Dermis lymphatic vessel endothelial cell (primary cell): ENCODE results near the gene NOP56. TPM values are rescaled to one million over a fixed set of nuclear protein-coding genes. Genes with fewer than 3 reads are reported as not detected.

Experiments
- total RNA-seq: library from RNA; depleted of rRNA; stranded (reverse); fragments of >200 nt; gene quantifications from 2 replicates; pipeline ENCODE4 v1.2.1, GENCODE V29; 2014

NOP56 gene, protein sequence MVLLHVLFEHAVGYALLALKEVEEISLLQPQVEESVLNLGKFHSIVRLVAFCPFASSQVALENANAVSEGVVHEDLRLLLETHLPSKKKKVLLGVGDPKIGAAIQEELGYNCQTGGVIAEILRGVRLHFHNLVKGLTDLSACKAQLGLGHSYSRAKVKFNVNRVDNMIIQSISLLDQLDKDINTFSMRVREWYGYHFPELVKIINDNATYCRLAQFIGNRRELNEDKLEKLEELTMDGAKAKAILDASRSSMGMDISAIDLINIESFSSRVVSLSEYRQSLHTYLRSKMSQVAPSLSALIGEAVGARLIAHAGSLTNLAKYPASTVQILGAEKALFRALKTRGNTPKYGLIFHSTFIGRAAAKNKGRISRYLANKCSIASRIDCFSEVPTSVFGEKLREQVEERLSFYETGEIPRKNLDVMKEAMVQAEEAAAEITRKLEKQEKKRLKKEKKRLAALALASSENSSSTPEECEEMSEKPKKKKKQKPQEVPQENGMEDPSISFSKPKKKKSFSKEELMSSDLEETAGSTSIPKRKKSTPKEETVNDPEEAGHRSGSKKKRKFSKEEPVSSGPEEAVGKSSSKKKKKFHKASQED
- 119 and 132 TPM in 2 replicates for total RNA-seq

DNA sequence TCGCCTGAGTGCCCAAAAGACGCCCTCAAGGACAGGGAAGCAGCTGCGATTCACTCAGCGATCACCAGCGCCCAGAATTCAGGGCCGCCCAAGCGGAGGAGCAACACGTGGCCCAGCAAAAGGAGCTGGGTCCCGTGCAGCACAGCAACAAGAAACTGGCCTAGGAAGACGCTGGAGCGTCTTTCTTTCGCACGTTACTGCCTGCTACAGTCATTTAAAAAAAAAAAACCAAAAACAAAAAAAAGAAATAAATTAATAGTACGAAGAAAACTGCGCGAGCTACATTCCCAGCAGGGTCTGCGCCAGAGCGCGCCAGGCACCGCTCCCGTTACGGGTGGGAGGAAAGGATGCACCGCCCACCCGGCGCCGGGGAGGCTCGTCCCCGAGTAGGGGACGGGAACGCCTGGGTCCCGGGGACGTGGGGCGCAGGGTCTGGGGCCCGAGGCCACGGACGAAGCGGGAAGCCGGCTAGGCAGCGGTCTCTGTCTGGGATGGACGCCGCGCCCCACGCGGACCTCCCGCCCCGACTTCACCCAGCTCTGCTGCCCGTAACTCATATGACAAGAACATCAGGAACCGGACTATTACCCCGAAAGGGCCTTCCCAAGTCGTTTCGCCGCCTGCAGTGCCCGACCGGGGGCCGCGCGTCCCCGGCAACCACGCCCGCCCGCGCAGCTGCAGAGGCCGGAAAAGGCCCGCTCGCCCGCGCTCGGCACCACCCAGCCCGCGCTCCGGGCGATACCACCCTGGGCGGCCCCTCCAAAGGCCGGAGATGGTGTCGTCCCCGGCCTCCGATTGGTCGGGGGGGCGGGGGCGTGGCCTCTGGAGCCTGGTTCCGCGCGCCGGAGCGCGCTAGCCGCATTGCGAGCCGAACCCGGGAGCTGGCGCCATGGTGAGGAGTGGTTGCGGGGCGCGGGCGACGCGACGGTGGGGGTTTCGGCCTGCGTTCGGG lies at the start of gene NOP56:
Gene NOP56, plus strand, starts transcription at position 861 of the 952 bp plus-strand sequence. Its CDS starts 29 bp downstream, at position 890.

DNA sequence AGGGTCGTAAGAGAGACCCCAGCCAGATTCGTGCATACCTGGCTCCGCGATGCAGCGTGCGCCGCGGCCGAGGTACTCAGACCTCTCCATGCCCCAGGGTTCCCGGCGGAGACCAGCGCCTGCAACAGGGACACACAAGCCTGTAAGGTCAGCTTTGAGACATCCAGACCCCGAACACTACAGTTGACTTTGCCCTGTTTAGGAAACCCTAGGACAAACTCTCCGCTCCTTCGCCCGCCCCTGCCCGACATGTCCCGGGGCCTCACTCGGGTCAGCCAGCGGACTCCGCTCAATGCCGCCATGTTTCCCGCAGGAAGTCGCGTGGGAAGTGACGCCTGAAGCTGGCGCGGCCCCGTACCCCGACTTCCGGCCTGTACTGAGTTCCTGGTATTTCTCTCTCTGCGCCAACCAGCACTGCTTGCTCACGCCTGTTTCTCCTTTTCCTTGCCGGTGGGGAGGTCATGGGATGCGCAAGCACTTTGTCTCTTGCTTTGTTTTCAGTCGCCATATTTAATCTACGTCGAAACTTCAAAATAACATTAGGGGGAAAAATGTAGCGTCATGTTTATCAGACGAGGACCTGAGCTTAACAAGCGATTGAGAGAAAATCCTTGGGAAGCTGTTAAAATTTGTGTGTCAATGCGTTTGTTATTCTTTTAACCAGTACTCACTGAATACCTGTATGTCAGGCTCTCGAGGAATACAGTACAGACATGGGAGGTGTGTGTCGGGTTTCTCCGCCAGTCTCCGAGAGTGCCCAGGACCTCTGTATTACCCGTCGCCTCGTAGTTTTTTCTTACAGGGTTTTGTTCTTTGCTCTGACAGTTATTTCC lies 11.7 kb downstream of the NOP56 start, which contains the start of gene IDH3B:
Gene IDH3B, minus strand, starts transcription at position 330 of the 833 bp plus-strand sequence. Its CDS starts 28 bp downstream, at position 302.

DNA sequence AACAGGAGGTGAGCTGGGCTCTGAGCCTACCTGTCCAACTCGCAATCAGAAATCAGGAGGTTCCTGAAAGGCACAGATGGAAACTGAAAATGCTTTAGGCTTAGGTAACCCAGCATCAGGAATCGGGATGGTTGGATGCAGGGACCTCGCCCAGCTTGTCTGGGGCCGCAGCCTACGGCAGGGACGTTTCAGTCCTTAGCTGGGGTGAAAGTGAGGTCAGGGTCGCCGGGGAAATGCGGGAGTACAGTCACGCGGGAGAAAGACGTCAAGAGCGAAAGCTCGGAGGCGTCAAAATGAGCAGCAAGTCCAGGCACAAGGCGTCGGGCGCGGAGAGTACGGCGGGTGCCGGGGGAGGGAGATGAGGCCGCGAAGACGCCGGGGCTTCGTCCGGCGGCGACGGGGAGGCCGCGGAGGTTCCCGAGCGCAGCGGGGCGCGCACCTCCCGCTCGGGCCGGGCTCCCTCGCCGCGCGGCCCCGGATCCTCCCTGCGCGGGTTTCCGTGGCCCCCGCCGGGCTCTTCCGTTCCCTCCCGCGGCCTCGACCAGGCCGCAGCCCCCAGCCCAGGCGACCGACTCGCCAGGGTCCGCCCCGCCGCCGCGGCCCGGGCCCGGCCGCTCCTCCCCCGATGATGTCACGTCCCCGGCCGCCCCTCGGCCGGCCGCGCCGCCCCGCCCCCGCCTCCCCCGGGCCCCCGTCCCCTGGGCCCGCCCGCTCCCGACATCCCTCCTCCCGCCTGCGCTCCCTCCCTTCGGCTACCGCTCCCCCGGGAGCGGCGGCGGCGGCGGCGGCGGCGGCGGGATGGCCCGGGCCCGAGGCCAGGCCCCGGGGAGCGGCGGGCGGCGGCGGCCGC lies 39.8 kb downstream of the NOP56 start, which contains the start of gene EBF4:
Gene EBF4, plus strand, starts transcription at position 745 of the 850 bp plus-strand sequence. CDS start 866 bp downstream, outside the sequence.

Other genes with a start within 250 kb of the NOP56 start
- 212 and 228 TPM in 2 replicates for gene SNRPB, start 181.8 kb upstream of the NOP56 start, total RNA-seq
- gene ZNF343, start 143.7 kb upstream of the NOP56 start, total RNA-seq, result 8.3 and 8.4 TPM in 2 replicates
- not detected in 2 replicates for gene TMC2, start 116.1 kb upstream of the NOP56 start, total RNA-seq
- 103 and 130 TPM in 2 replicates for gene IDH3B, start 11.6 kb downstream of the NOP56 start, total RNA-seq
- 1.2 and 1.5 TPM in 2 replicates for gene EBF4, start 40.1 kb downstream of the NOP56 start, total RNA-seq
- gene CPXM1, start 148.0 kb downstream of the NOP56 start, total RNA-seq, result 0.33 and 1.2 TPM in 2 replicates
- not detected in 2 replicates for gene C20orf141, start 162.4 kb downstream of the NOP56 start, total RNA-seq
- not detected in 2 replicates for gene TMEM239, start 163.7 kb downstream of the NOP56 start, total RNA-seq
- gene PCED1A, start 188.0 kb downstream of the NOP56 start, total RNA-seq, result 13.1 and 18.7 TPM in 2 replicates
- 33.8 and 34.6 TPM in 2 replicates for gene VPS16, start 188.1 kb downstream of the NOP56 start, total RNA-seq
- gene PTPRA, start 220.8 kb downstream of the NOP56 start, total RNA-seq, result 23.5 and 24.6 TPM in 2 replicates